MM.1S (cell line): ENCODE measurements around the gene HNF4A.

Experiments used
- EZH2 ChIP-seq: fragments of 300-600 bp; sonication (generic); optimal IDR thresholded peaks from 2 replicates; pipeline ENCODE3; 2017; ENCODE audit warnings: low read depth, mild to moderate bottlenecking, antibody characterized with exemption, low read length, mixed read lengths
- EZH2phosphoT487 ChIP-seq: fragments of 300-600 bp; sonication (generic); IDR thresholded peaks from 2 replicates; pipeline ENCODE4 v1.6.1; 2018; ENCODE audit warnings: antibody characterized with exemption, low read length
- TF ChIP-seq, protein P1 (sequence below): fragments of 300-600 bp; sonication (generic); IDR thresholded peaks from 2 replicates; pipeline ENCODE4 v1.5.1; 2016; ENCODE audit warnings: antibody characterized with exemption, low read length, mixed read lengths

DNA sequence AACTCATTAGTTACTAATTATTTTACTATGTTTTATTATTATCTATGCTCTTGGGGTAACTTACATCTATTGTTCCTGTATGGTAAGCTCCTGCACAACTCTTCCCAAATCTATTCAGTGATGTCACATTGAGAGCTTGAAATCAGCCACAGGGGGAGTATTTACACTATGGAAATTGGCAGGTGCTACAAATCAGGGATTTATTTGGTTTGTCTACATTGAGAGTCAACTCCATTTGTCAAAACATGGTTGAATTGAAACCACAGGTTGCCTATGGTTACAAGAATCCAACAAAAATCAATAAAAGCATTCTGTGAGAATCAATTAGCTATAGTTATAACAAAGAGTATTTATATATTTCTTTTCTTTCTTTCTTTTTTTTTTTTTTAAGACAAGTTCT, 40.6 kb upstream of the HNF4A start:
- TF ChIP-seq, protein P1, sequence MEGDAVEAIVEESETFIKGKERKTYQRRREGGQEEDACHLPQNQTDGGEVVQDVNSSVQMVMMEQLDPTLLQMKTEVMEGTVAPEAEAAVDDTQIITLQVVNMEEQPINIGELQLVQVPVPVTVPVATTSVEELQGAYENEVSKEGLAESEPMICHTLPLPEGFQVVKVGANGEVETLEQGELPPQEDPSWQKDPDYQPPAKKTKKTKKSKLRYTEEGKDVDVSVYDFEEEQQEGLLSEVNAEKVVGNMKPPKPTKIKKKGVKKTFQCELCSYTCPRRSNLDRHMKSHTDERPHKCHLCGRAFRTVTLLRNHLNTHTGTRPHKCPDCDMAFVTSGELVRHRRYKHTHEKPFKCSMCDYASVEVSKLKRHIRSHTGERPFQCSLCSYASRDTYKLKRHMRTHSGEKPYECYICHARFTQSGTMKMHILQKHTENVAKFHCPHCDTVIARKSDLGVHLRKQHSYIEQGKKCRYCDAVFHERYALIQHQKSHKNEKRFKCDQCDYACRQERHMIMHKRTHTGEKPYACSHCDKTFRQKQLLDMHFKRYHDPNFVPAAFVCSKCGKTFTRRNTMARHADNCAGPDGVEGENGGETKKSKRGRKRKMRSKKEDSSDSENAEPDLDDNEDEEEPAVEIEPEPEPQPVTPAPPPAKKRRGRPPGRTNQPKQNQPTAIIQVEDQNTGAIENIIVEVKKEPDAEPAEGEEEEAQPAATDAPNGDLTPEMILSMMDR: no peak
- TF ChIP-seq EZH2: no peak
- TF ChIP-seq EZH2phosphoT487: no peak
